ENCODE measurements around the gene RABGGTA.

Gene RABGGTA

GRCh38 chr14:24271134-24271833 is at the start of gene RABGGTA:
TSS of gene RABGGTA (minus strand) at chr14:24271597. CDS start at chr14:24271115, 482 bp downstream.
- peak; percentile 70 for DNase-seq (ENCODE audit: low read depth)

GRCh38 chr14:24317141-24317928 is 45.9 kb upstream of the RABGGTA start:
- no peak for DNase-seq (ENCODE audit: low read depth)

DNA sequence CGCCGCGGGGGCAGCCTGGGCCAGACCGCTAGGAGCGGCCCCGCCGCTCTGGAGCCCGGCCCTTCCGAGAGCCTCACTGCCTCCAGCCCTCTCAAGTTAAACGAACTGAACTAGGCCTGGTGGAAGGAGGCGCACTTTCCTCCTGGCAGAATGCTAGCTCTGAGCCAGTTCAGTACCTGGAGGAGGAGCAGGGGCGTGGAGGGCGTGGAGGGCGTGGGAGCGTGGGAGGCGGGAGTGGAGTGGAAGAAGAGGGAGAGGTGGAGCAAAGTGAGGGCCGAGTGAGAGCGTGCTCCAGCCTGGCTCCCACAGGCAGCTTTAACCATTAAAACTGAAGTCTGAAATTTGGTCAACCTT is 45.2 kb upstream of the RABGGTA start:
- no peak for DNase-seq (ENCODE audit: low read depth)

DNA sequence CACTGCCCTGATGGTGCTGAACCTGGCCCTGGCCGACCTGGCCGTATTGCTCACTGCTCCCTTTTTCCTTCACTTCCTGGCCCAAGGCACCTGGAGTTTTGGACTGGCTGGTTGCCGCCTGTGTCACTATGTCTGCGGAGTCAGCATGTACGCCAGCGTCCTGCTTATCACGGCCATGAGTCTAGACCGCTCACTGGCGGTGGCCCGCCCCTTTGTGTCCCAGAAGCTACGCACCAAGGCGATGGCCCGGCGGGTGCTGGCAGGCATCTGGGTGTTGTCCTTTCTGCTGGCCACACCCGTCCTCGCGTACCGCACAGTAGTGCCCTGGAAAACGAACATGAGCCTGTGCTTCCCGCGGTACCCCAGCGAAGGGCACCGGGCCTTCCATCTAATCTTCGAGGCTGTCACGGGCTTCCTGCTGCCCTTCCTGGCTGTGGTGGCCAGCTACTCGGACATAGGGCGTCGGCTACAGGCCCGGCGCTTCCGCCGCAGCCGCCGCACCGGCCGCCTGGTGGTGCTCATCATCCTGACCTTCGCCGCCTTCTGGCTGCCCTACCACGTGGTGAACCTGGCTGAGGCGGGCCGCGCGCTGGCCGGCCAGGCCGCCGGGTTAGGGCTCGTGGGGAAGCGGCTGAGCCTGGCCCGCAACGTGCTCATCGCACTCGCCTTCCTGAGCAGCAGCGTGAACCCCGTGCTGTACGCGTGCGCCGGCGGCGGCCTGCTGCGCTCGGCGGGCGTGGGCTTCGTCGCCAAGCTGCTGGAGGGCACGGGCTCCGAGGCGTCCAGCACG is 44.6 kb upstream of the RABGGTA start:
- DNase-seq (ENCODE audit: low read depth) = no peak

GRCh38 chr14:24315243-24315806 is 43.9 kb upstream of the RABGGTA start:
- DNase-seq (ENCODE audit: low read depth) = no peak

DNA sequence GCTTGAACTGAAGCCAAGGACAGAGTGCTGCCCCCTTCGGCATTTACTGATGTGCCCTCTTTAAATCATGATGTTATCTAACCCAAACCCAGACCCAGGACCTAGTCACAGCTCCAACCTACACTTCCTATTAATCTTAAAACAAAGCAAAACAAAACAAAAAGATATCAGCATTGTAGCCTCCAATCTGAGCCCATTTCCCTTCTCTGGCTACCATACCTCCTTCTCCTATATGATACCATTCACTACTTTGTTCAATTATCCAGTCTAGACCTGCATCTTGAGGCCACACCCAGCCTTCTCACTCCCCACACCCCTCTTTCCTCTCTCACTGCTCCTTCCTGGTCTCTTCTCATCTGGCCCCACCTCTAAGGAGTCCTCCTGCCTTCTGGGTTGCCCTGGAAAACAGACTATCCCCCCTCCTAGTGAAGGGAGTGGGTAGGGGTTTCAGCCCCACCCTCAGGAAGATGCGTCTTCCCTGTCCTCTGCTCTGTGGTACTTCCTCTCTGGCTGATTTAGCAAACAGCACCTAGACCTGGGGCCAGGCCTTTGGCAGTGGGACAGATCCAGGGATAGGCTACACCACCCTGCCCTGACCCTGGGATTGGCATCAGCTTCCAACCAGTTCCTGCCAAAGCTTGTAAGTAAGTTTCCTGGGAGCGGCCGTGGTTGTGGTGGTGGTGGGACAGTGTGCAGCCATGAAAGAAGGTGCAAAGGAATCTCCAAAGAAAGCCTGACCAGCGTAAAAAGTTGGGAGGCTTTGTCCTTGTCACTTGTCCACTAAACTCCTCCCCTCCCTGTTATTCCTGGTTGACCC is 43.2 kb upstream of the RABGGTA start:
- no peak for DNase-seq (ENCODE audit: low read depth)

DNA sequence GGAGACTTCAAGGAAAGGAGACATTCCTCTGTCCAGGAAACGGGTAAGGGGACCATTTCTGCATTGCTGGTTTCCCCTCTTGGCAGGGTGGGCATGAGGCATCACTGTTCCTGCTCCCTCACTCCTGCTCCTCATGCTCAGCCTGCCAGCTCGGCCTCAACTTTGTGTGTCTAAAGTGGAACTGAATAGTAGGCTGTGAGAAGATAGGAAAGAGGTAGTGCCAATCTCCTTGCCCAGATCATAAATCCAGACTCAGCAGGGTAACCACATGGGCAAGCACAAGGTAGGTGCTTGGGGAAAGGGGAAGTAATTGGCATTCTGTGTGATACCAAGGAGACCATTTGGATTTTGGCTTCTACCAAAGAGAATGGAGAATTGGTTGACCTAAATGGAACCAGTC is 42.5 kb upstream of the RABGGTA start:
- no peak for DNase-seq (ENCODE audit: low read depth)

GRCh38 chr14:24312736-24313507 is 41.5 kb upstream of the RABGGTA start:
- no peak for DNase-seq (ENCODE audit: low read depth)

- DNase-seq (ENCODE audit: low read depth) = no peak
Measured at GRCh38 chr14:24311837-24312615, 40.6 kb upstream of the RABGGTA start.

DNA sequence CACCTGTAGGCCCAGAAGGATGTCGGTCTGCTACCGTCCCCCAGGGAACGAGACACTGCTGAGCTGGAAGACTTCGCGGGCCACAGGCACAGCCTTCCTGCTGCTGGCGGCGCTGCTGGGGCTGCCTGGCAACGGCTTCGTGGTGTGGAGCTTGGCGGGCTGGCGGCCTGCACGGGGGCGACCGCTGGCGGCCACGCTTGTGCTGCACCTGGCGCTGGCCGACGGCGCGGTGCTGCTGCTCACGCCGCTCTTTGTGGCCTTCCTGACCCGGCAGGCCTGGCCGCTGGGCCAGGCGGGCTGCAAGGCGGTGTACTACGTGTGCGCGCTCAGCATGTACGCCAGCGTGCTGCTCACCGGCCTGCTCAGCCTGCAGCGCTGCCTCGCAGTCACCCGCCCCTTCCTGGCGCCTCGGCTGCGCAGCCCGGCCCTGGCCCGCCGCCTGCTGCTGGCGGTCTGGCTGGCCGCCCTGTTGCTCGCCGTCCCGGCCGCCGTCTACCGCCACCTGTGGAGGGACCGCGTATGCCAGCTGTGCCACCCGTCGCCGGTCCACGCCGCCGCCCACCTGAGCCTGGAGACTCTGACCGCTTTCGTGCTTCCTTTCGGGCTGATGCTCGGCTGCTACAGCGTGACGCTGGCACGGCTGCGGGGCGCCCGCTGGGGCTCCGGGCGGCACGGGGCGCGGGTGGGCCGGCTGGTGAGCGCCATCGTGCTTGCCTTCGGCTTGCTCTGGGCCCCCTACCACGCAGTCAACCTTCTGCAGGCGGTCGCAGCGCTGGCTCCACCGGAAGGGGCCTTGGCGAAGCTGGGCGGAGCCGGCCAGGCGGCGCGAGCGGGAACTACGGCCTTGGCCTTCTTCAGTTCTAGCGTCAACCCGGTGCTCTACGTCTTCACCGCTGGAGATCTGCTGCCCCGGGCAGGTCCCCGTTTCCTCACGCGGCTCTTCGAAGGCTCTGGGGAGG is 39.5 kb upstream of the RABGGTA start, which contains the start of gene LTB4R:
TSS of gene LTB4R (plus strand) at position 857 of the 959 bp plus-strand sequence. CDS start 4,150 bp downstream, outside the sequence.
- no peak for DNase-seq (ENCODE audit: low read depth)

DNA sequence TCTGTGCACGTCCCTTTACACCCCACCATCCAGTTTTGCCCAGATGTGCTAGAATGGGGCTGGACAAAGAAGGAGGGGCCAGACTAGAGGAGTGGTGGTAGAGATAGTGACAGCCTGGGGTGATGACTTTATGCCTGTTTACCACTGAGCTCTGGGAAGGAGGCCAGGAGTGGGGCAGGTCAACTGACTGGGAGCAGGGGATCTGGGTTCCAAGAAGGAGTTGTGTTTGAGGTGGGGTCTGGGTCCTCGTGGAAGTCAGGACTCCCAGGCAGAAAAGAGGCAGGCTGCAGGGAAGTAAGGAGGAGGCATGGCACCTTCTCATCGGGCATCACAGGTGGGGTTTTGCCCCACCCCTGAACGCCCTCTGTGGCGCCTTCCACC is 38.9 kb upstream of the RABGGTA start:
- DNase-seq (ENCODE audit: low read depth) = no peak

DNA sequence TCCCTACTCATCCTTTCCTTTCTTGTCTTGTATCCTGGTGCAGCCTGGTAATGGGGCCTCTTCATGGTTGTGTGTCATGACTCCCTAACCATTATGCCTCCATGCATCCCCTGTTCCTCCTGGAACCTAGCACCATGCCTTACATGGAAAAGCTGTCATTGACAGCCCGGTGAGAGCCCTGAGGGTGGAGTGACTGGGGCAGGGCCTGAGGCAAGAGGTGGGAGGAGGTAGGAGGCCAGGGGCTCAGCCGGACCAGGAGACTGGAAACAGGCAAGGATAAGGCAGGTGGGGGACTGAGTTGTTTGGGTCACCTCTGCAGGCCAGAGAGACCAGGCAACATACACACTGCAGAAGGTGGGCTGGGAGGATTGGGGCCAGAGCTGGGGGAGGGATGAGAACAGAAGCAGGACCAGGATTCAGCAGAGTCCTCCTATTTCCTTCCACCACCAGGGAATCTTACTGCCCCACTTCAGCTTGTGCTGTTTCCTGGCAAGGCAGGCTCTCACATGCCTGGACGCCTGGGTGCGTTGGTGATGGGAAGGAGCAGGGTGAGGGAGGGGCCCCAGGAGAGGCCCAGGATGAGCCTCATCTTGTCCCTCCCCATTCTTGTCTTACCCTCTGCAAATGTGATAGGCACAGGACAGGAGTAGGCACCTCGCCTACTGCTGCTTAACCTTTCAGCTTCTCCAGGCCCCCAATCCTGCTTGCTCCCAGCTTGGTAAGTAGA is 38.3 kb upstream of the RABGGTA start, which contains the start of gene LTB4R2:
TSS of gene LTB4R2 (plus strand) at position 603 of the 727 bp plus-strand sequence. CDS start 525 bp downstream, outside the sequence.
- no peak for DNase-seq (ENCODE audit: low read depth)

- no peak for DNase-seq (ENCODE audit: low read depth)
Measured at GRCh38 chr14:24308342-24309124, 37.1 kb upstream of the RABGGTA start.

DNA sequence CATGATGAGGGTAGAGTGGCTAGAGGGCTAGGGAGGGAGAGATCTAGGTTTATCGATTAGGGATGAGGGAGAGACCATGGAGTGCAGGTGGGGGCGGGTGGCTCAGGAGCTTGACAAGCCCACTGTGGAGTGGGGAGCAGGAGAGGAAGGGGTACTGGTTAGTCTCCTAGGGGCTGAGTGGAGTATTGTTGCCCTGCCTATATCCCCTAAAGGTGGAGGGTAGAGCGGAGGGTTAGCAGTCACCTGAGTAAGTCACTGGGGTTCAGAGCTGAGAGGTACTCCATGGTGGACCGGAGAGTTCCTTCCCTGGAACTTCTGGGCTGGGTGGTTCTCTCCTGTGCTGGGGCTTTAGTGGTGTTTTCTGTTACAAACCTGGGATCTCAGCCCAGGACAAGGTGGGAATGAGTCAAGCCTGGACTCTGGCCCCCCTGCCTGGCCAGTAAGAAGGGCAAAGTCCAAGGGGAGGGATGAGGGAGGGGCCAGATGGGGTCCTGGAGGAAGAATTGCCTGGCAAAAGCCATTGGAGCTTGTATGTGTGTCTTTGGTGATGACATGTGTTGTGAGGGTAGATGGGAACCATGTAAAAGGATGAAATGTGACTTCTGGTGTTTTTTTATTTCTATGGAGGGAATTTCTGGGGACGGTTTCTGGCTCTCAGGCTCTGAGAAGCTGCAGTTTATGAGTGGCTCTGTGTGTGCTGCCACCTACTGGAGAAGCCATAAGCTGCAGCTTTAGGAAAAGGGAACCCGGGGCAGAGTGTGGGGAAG is 36.4 kb upstream of the RABGGTA start, which contains the start of gene CIDEB:
TSS of gene CIDEB (minus strand) at position 403 of the 767 bp plus-strand sequence. CDS start at position 284, 119 bp downstream.
- DNase-seq (ENCODE audit: low read depth) = no peak

DNA sequence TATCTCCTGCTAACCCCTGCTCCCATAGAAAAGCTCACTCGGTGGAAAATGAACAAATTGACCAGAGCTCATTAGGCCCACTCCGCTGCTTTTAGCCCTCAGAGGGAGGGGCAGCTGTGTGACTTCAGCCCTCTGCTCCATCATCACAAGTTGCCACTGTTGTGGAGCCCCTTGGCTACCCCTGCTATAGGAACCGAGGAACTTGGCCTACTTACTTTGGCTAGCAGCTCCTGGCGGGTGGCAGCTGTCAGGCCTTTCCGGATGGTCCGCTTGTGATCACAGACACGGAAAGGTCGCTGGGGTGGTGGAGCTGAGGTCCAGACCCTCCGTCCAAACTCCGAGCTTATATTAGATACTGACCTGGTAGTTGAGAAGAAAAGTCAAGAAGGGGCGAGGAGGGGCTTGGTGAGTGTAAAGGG is 35.8 kb upstream of the RABGGTA start:
- DNase-seq (ENCODE audit: low read depth) = no peak

GRCh38 chr14:24304019-24304387 is 32.6 kb upstream of the RABGGTA start:
- no peak for DNase-seq (ENCODE audit: low read depth)
